Vagina (tissue), 2 donors: ENCODE data around the gene SORCS2. TPM values are rescaled to one million over a fixed set of nuclear protein-coding genes. Genes with fewer than 3 reads are reported as not detected.

Experiments
- DNase-seq, 2 donors: peaks; one replicate each; pipeline ENCODE4 v3.0.0-alpha.2; 2017; ENCODE audit errors: extremely low spot score in 2 of 2
- H3K27ac ChIP-seq: fragments of 200-600 bp; sonication (generic); one replicate; pipeline ENCODE4 v1.5.1; 2019
- H3K27me3 ChIP-seq: fragments of 200-600 bp; sonication (generic); one replicate; pipeline ENCODE4 v1.5.1; 2019
- H3K36me3 ChIP-seq, 2 donors: fragments of 200-600 bp; sonication (generic); one replicate each; pipeline ENCODE4 v1.5.1; 2017 to 2019
- H3K4me1 ChIP-seq: fragments of 200-600 bp; sonication (generic); one replicate; pipeline ENCODE4 v1.5.1; 2019
- H3K4me3 ChIP-seq, 2 donors: fragments of 200-600 bp; sonication (generic); 1 replicate in 1 of 2; 2 replicates in 1 of 2; pipeline ENCODE4 v1.5.1; 2016 to 2019
- H3K9me3 ChIP-seq: fragments of 200-600 bp; sonication (generic); one replicate; pipeline ENCODE4 v1.5.1; 2019
- POLR2A ChIP-seq, 2 donors: fragments of 450-650 bp; IDR thresholded peaks; one replicate each; pipeline ENCODE4 v1.6.1; 2017; ENCODE audit warnings: antibody characterized with exemption in 2 of 2, mild to moderate bottlenecking in 2 of 2, moderate library complexity in 2 of 2
- POLR2AphosphoS5 ChIP-seq, 2 donors: sonication (generic); formaldehyde crosslinking; IDR thresholded peaks; one replicate each; pipeline ENCODE4 v1.9.0; 2017; ENCODE audit warnings: antibody characterized with exemption in 2 of 2, mild to moderate bottlenecking in 2 of 2, low read depth in 1 of 2; ENCODE audit not compliant: insufficient read depth in 1 of 2
- intact Hi-C: fragments of 100-400 bp; cut with DNase I; formaldehyde crosslinking; loops from one replicate; pipeline ENCODE4 v1.15.1; 2023
- total RNA-seq: library from RNA; depleted of rRNA; stranded (reverse); fragments of >200 nt; gene quantifications from one replicate; pipeline ENCODE4 v1.2.3, GENCODE V29; 2016
- TF ChIP-seq, protein P1 (sequence below), 3 experiments: fragments of 450-650 bp in 2 of 3; fragments of 200-600 bp in 1 of 3; sonication (generic) in 1 of 3; IDR thresholded peaks; one replicate each; pipeline ENCODE4 v1.5.1; 2017 to 2019; ENCODE audit warnings: antibody characterized with exemption in 3 of 3, mild to moderate bottlenecking in 2 of 3, moderate library complexity in 2 of 3

Gene SORCS2
- total RNA-seq, 1 donor from 2014 or later, result 5.4 TPM

DNA sequence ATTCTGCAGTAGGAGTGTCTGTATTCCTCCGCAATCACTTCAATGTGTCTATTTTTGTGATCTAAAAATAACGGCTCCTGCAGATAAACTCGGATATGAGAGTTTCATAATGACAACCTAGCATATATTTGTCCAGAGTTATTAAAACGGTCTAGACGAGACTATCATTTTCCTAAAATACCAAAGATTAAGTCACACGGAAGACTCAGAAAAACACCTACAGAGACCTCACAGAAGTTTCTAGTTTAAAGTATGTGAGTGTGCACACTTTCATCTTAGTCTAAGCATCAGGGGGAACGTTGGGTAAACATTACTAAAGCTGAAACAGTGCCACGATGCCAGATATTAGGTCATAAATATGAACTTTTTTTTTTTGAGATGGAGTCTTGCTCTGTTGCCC is 590.4 kb downstream of the SORCS2 start:
- no peak overlapping the region for H3K27ac ChIP-seq
- TF ChIP-seq POLR2AphosphoS5 (IDR thresholded peaks at IDR 0.05; ENCODE audit: insufficient read depth in 1 of 2, low read depth in 1 of 2) (no peak), POLR2A (IDR thresholded peaks at IDR 0.05) (no peak)
- TF ChIP-seq, protein P1, sequence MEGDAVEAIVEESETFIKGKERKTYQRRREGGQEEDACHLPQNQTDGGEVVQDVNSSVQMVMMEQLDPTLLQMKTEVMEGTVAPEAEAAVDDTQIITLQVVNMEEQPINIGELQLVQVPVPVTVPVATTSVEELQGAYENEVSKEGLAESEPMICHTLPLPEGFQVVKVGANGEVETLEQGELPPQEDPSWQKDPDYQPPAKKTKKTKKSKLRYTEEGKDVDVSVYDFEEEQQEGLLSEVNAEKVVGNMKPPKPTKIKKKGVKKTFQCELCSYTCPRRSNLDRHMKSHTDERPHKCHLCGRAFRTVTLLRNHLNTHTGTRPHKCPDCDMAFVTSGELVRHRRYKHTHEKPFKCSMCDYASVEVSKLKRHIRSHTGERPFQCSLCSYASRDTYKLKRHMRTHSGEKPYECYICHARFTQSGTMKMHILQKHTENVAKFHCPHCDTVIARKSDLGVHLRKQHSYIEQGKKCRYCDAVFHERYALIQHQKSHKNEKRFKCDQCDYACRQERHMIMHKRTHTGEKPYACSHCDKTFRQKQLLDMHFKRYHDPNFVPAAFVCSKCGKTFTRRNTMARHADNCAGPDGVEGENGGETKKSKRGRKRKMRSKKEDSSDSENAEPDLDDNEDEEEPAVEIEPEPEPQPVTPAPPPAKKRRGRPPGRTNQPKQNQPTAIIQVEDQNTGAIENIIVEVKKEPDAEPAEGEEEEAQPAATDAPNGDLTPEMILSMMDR (IDR thresholded peaks at IDR 0.05), result no peak
- no peaks in the 10 kb centered on the region for H3K27me3 ChIP-seq
- no peaks in the 10 kb centered on the region for H3K9me3 ChIP-seq
- no peak overlapping the region for H3K4me3 ChIP-seq
- H3K4me1 ChIP-seq, result peaks cover 8% of the 10 kb centered on the region
- peaks cover 0 to 7% of the 10 kb centered on the region in 2 donors for H3K36me3 ChIP-seq
- DNase-seq, result no peak
- intact Hi-C loops, result no loop called here

DNA sequence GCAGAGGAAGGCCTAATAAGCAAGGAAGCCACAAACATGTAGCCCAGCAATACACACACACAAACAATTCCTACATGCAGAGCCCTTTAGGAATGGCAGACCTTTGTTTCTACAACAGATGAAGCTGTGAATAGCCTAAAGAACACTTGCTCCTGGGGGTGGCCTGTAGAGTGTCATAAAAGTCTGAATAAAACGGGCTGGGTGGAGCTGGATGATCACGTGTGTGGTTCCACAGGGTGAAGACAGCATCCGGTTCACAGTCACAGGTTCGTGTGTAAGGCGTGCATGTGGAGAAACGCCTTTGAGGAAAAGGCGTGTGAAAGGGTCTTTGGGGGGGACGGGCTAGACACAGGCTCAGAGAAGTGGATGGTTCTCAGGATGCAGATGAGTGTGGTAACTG is 591.2 kb downstream of the SORCS2 start:
- Histone ChIP-seq H3K4me3 (no peak overlapping the region), H3K9me3 (no peaks in the 10 kb centered on the region), H3K36me3 (no peaks in the 10 kb centered on the region), H3K4me1 (peaks cover 8% of the 10 kb centered on the region), H3K27me3 (no peaks in the 10 kb centered on the region), H3K27ac (no peak overlapping the region)
- TF ChIP-seq POLR2AphosphoS5 (IDR thresholded peaks at IDR 0.05; ENCODE audit: insufficient read depth in 1 of 2, low read depth in 1 of 2), result no peak
- TF ChIP-seq, protein P1 (IDR thresholded peaks at IDR 0.05), result no peak
- TF ChIP-seq POLR2A (IDR thresholded peaks at IDR 0.05), result no peak
- intact Hi-C loops, result no loop called here
- DNase-seq, result no peak

DNA sequence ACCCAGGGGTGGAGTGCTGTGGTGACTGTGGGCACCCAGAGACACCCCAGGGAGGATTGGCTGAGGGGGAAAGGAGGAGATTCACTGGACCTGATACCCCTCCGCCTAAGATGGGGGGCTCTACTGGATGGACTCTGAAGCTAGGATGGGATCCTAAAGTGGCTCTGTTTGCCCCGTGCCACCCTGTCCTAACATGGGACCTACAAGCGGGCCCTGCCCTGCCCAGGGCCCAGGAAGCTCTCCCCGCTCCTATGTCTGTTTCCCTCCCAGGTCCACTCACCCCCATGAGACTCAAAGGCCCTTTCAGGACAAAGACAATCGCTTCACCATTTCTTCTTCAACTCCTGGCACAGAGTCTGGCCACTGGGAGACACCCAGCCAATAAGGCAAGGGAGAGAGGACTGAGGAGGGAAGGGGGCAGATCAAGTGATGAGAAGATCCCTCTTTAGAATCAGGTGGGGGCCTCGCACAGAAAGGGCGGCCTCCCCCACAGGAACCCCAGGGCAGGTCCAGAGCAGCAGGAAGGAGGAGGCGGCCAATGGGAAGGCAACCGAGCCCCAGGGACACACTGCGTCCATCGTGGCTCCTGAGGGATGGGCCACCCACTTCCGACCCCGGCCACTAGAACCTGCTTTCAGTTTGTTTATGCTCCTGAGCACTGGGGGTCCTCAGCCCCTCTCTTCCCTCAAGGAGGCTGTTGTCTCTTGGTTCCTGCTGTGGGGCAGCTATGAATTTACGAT is 592.0 kb downstream of the SORCS2 start:
- no peak overlapping the region for H3K27ac ChIP-seq
- no peak for DNase-seq
- H3K27me3 ChIP-seq, result no peaks in the 10 kb centered on the region
- no peak for TF ChIP-seq POLR2AphosphoS5 (IDR thresholded peaks at IDR 0.05; ENCODE audit: insufficient read depth in 1 of 2, low read depth in 1 of 2)
- TF ChIP-seq, protein P1 (IDR thresholded peaks at IDR 0.05), result no peak
- TF ChIP-seq POLR2A (IDR thresholded peaks at IDR 0.05), result no peak
- H3K9me3 ChIP-seq, result no peaks in the 10 kb centered on the region
- intact Hi-C loops, result no loop called here
- peaks cover 8% of the 10 kb centered on the region for H3K4me1 ChIP-seq
- H3K36me3 ChIP-seq, result no peaks in the 10 kb centered on the region
- no peak overlapping the region for H3K4me3 ChIP-seq

DNA sequence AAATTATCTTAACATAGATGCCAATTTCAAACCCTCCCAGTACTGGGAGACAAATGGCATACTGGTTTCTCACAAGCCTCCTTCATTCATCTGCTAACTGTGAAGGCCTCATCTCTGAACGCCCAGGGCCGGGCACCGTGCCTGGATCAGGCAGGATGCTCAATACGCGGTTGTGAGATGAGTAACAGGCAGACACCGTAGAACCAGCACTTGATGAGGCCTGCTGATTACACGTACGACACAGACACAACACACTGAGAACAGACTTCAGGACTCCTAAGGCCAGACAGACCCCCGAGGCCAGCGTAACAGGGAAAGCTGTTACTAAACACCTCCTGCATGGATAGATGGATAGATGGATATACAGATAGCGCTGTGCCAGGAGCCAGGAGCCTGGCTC is 592.7 kb downstream of the SORCS2 start:
- Histone ChIP-seq H3K4me1 (peaks cover 8% of the 10 kb centered on the region), H3K27ac (no peak overlapping the region), H3K36me3 (no peaks in the 10 kb centered on the region), H3K9me3 (no peaks in the 10 kb centered on the region), H3K27me3 (no peaks in the 10 kb centered on the region), H3K4me3 (no peak overlapping the region)
- TF ChIP-seq, protein P1 (IDR thresholded peaks at IDR 0.05), result no peak
- TF ChIP-seq POLR2AphosphoS5 (IDR thresholded peaks at IDR 0.05; ENCODE audit: insufficient read depth in 1 of 2, low read depth in 1 of 2) (no peak), POLR2A (IDR thresholded peaks at IDR 0.05) (no peak)
- intact Hi-C loops, result no loop called here
- no peak for DNase-seq

DNA sequence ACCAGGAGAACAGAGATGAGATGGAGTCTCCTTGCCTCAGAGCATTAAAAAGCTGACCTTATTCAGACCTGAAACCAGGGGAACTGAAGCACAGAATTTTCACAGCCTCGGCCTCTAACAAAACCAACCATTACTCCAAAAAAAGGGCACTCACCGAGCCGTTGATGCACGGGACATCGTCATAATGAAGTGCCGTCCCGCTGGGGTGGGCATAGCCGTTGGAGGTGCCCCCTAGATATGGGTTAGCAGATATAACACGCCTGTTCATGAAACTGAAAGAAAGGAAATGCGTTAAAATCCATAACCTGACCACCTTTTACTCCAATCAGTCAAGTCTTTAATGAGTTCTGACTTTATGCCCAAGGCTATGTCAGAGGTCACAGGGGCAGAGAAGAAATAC is 593.7 kb downstream of the SORCS2 start:
- Histone ChIP-seq H3K4me3 (no peak overlapping the region), H3K4me1 (peaks cover 8% of the 10 kb centered on the region), H3K27ac (no peak overlapping the region), H3K36me3 (no peaks in the 10 kb centered on the region), H3K9me3 (no peaks in the 10 kb centered on the region), H3K27me3 (no peaks in the 10 kb centered on the region)
- intact Hi-C loops, result no loop called here
- no peak for TF ChIP-seq POLR2AphosphoS5 (IDR thresholded peaks at IDR 0.05; ENCODE audit: insufficient read depth in 1 of 2, low read depth in 1 of 2)
- TF ChIP-seq, protein P1 (IDR thresholded peaks at IDR 0.05), result no peak
- no peak for TF ChIP-seq POLR2A (IDR thresholded peaks at IDR 0.05)
- DNase-seq, result no peak
